Activated CD4-positive, CD25-positive, alpha-beta regulatory T cell treated with anti-CD3 and anti-CD28 coated beads, Interleukin-2, amount 50 U/mL, for 72 hours (primary cell): Measurements from ENCODE around the gene NHSL2.
A peak's percentile ranks its signal among the peaks of the same experiment; 100 is the strongest.

ENCODE experiments used
- DNase-seq: peaks from one replicate; pipeline ENCODE4 v3.0.0; 2021

NHSL2 gene

GRCh38 chrX:72114807-72115206, 204.2 kb downstream of the NHSL2 start:
- DNase-seq, result no peak

DNA sequence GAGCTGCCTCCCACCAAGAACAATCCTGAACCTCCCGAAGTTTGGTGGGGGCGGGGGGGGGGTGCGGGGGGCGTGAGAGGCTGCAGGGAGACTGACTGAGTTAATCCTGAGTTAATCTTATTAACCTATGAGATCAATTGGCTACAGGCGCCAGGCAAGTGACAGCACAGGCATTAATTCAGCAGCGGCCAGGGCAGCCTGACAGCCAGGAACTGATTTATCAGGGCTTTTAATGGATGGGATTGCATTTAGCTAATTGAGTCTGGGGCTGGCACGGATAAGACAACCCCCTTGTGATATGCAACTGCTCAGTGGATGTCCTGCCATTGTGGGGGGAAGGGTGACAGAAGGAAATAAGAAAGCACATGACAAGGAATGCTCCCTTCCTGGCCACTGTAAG, 204.7 kb downstream of the NHSL2 start:
- no peak for DNase-seq

DNA sequence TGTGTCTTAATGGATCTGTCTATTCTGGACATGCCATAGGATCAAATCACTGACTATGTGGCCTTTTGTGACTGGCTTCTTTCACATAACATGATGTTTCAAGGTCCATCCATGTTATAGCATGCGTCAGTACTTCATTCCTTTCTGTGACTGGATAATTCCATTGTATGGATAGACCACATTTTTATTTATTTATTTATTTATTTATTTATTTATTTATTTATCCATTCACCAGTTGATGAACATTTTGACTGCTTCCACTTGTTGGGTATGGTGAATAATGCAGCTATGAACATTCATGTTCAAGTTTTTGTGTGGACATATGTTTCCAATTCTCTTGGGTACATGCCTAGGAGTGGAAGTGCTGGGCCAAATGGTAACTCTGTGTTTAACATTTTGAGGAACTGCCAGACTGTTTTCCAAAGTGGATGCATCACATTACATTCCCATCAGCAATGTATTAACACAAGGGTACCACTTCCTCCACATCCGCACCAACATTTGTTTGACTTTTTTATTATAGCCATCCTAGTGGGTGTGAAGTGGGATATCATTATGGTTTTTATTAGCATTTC, 207.1 kb downstream of the NHSL2 start:
- no peak for DNase-seq

GRCh38 chrX:72120837-72121236, 210.2 kb downstream of the NHSL2 start:
- DNase-seq, result no peak

DNA sequence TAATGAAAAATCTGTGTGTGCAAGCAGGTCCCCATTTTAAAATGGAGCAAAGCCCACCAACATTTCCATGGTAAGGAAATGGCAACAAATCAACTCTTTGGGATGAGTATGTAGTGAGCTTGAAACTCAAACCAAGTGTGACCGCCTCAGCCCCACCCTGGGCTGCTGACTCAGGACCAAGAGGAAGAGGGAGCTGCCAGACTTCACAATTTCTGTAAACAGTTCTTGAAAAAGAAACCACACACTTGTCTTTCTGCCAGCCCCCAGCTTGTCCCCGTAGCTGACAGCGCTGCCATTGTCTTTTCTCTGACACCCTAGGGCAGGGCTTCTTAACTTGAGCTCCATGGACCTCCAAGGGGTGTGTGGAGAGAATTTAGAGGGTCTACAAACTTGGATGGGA, 210.7 kb downstream of the NHSL2 start:
- no peak for DNase-seq

DNA sequence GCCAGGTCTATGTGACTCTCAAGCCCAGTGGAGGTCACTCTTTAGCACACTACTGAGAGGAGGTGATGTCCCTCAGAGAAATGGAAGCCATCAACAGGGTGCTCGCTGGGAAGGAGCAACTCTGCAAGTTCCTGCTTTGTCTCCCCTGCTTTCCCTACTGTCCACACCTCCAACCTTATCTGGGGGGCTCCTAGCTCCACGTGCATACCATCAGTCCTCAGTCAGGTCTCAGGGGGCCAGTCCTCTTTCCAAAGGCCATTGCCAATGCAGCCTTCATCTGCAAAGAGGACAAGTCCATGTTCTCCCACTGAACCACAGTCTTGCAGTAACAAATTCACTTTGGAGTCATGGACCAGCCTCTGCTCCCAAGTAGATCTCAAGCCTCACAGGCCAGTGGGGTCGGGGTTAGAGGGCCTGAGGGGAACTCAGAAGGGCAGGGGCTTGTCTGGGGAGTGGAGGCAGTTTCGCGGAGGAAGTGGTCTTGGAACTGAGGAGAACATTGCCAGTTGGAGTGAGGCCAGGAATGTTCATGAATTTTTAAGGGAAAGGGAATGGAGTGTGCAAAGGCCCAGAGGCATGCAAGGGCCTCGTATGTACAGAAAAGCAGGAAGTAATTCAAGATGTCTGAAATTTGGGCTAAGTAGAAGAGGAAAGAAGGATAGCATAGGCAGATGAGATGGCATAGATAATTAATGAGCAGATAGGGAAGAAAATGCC, 212.1 kb downstream of the NHSL2 start:
- DNase-seq, result no peak

DNA sequence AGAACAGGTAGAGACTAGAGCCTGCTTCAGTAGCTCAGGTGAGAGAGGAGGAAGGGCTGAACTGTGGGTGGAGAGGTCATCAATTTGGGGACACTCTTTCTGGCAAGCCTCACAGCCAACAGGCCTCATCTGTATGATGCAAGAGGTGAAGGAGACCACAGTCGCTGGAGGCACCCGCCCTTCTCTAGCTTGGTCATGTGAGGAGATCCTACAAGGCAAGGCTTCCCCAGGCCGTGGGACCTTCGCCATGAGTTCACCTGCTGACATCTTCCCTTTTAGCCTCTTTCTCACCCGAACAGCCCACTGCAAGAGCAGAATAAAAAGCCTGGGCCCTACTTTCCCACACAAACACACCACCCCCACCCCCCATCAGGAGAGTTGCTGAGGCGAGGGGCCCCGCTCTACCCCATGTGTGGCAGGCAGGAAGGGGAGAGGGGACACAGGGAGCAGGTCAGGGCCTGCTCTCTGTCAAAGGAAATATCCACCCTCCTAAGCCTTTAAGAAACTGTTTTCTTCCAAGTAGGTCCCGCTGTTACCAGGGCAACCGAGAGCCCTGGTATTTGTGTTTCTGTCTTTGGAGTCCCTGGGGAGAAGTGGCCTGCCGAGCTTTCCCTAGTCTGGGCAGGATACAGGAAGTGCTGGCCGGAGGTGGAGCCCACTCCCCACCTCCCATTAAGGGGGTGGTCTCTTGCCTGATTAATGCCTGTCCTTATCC, 213.0 kb downstream of the NHSL2 start:
- DNase-seq, result no peak

GRCh38 chrX:72124540-72125201, 214.0 kb downstream of the NHSL2 start:
- no peak for DNase-seq

- no peak for DNase-seq
These were observed 214.8 kb downstream of the NHSL2 start for GRCh38 chrX:72125331-72126047.

DNA sequence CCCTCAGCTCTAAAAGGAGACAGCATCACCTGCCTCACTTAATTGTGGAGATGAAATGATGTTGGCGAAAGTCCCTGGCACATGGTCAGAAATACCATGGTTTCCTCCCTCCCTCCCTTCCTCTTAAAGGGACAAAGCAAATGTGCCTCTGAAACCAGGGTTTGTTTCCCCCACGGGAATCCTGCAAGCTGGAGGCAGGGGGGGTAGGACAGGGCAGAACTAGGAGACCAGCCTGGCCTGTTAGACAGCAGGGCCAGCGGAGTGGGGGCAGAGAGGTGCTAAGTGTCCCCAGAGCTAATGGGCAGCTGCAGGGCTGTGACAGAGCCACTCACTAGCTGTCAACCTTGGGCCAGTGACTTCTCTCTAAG, 215.4 kb downstream of the NHSL2 start:
- DNase-seq, result no peak

DNA sequence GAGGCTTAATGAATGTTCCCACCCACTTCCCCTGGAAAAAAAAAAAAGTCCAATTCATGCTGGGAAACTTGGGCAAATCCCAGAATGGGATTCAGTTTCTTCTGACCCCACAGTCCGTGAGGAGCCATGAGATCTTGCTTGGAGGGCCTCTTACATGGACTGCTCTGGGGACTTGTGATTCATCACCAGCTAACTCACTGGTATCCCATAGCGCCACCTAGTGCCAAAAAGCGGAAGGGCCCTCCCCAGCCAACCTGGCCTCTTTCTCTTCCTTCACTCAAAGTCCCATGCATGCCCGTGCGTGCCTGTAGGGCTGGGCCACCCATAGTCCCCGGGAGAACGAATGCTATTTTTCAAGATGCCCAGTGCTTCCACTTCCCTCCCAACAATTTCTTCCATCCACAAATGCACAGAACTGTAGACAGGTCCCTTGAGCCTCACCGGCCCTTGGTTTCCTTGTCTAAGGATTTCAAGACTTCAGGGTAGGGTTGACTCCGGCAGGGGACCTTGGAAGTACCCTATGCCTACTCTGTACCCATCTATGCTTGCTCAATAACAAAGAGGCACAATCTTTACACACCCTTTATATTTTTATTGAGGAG, 216.0 kb downstream of the NHSL2 start:
- peak; percentile 87 for DNase-seq

DNA sequence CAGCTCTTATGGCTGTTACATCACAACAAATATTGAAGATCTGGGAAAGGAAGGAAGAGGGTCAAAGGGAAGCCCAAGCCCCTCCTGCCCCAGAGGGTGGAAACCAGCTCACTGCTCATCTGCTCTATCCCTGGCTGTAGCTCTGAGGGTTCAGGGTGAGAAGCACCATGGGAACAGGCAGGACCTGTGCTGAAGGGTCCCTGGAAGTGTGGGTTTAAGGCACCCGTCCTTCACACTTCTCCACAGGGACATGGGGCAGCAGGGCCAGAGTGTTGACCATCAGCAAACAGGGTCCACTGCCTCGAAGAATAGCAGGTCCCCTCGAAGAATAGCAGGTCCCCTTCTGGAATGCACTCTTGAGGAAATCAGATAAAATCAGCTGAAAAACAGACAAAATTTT, 216.7 kb downstream of the NHSL2 start:
- no peak for DNase-seq

DNA sequence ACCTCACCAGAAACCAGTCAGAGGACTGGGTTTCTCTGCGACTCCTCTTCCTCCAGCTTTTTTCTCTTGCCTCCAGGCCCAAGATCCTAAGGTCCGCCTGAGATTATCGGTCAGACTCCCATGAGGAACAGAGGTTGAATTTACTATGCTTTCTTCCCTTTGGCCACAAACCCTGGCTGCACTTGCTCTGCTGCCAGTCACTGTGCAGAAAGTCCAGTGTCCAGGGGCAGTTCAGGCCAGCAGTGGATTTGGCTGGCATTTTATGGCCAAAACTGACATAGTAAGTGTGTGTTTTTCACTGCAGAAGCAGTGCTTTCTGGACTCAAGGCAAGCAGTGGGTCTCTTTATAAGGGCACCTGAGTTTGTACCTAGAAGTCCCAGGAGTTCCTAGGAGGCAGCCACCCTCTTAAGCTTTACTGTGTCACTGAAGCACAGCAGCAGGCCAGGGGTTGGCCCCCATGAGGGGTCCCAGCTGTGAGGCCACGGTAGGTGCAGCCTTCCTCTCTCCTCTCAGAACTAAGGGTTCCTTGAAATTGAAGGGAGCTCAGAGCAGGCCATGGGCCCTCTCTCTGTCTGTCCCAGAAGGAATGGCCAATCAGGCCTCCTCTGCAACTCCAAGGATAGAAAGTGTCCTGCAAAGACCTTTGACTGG, 217.7 kb downstream of the NHSL2 start:
- DNase-seq, result no peak

DNA sequence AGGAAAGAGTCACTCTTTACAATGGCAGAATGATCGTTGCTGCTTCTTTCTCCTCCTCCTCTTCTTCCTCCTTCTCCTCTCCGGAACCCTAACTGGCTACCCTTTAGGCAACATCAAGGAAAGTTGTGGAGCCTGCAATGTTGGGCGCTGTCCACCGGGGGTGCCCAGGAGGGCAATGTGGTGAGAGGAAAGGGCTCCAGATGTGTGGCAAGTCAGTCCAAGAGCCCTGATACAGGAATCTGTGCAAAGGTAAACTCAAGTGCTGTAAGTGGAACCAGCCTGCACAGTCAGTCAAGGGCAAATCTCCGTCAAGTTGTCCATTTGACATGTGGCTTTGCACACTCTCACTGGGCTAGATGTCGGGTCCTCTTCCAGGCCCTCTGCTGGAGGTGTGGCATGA, 218.2 kb downstream of the NHSL2 start:
- DNase-seq, result no peak

DNA sequence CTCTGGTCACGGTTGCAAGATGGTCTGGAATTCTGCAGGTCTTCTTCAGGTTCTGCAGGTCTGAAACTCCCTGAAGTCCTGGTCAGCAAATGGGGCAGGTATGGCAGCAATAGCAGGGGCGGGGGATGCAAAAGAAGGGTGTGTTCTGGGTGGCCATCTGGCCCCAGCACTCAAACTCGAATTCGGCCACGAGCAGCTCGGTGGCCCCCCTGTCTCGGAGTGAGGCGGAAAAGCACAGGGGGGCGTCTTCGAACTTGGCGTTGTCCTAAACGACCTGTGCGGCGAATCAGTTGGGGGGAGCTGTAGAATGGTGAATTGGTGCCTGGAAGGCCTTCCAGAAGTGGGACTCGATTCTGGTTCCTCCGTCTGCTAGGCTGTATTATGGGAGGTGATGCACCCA, 219.0 kb downstream of the NHSL2 start:
- no peak for DNase-seq

DNA sequence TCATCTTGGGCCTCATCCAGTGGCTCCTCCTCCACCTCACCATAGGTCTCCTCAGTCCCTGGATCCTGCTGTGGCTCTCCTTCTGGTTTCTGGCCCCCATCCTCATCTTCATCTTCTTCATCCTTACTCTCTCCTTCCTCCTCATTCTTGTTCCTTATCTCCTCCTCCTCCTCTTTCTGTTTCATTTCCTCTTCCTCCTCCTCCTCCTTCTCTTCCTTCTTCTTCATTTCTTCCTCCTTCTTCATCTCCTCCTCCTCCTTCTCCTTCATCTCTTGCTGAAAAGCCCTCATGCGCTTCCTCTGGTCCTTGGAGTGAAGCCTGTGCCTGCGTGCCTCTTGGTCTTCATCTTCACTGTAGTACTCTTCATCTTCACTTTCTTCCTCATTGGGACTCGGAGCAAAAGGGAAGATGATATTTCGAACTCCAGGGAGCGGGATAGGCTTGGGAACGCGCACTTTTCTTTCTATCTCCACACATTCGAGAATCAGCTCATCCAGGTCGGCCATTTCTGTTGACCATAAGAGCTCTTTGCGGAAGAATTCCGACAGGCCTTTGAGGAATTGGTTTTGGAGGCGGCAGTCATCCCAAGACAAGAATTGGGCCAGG, 219.6 kb downstream of the NHSL2 start:
- DNase-seq, result no peak

DNA sequence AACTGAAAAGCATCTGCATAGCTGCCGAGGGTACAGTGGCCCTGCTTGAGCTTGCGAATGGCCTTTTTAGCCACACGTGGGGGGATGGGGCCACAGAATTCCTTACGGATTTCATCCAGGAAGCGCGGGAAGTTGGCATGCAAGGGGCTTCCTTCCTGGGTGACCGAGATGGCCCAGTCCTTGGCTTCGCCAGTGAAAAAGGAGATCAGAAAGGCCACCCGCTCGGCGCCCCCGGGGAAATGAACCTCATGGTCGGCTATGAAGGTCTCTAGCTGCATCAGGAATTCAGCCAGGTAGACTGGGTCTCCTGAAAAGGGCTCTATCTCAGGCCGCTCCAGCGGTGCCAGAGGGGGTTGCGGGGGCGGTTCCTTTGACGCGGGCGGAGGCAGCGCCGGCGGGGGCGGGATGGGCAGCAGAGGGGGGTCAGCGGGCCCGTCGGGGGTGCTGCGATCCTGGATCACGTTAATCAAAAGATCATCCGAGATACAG, 220.2 kb downstream of the NHSL2 start:
- DNase-seq, result no peak

- no peak for DNase-seq
These were observed 221.0 kb downstream of the NHSL2 start, which contains the start of gene RTL5 for GRCh38 chrX:72131317-72132294. Gene RTL5, minus strand, starts transcription at chrX:72131915.

GRCh38 chrX:72132456-72132855, 221.8 kb downstream of the NHSL2 start:
- no peak for DNase-seq

GRCh38 chrX:72133851-72134546, 223.4 kb downstream of the NHSL2 start:
- no peak for DNase-seq
